Neural cell (in vitro differentiated cells): Measurements from ENCODE around the gene SLC27A5.

Experiments used
- EP300 ChIP-seq: fragments of 450-650 bp; conservative IDR thresholded peaks from 2 replicates; pipeline ENCODE4 v1.6.1; 2014; ENCODE audit warnings: antibody characterized with exemption, mild to moderate bottlenecking, moderate library complexity; ENCODE audit not compliant: poor library complexity, severe bottlenecking
- EZH2 ChIP-seq: fragments of 200-600, 300-800 bp; shearing (Covaris generic), sonication (generic); IDR thresholded peaks from 2 replicates; pipeline ENCODE4 v1.6.1; 2014; ENCODE audit warnings: antibody characterized with exemption, low read length, borderline replicate concordance, mild to moderate bottlenecking; ENCODE audit not compliant: insufficient read depth, poor library complexity, severe bottlenecking
- MXI1 ChIP-seq: fragments of 450-650 bp; conservative IDR thresholded peaks from 2 replicates; pipeline ENCODE4 v1.6.1; 2014; ENCODE audit warnings: antibody characterized with exemption, mild to moderate bottlenecking; ENCODE audit not compliant: poor library complexity, severe bottlenecking
- POLR2AphosphoS5 ChIP-seq: IDR thresholded peaks from 2 replicates; pipeline ENCODE4 v1.6.1; 2012
- RAD21 ChIP-seq: fragments of 450-650 bp; conservative IDR thresholded peaks from 2 replicates; pipeline ENCODE4 v1.6.1; 2014; ENCODE audit warnings: antibody characterized with exemption, mild to moderate bottlenecking, moderate library complexity
- REST ChIP-seq: IDR thresholded peaks from 2 replicates; pipeline ENCODE4 v1.6.1; 2012; ENCODE audit warnings: borderline replicate concordance
- SMC3 ChIP-seq: fragments of 450-650 bp; conservative IDR thresholded peaks from 2 replicates; pipeline ENCODE4 v1.6.1; 2014; ENCODE audit warnings: antibody characterized with exemption, mild to moderate bottlenecking, moderate library complexity; ENCODE audit not compliant: poor library complexity
- TAF1 ChIP-seq: IDR thresholded peaks from 2 replicates; pipeline ENCODE4 v1.6.1; 2012; ENCODE audit warnings: low read depth
- TF ChIP-seq, protein P1 (sequence below): fragments of 450-650 bp; IDR thresholded peaks from 2 replicates; pipeline ENCODE4 v1.5.1; 2014; ENCODE audit warnings: antibody characterized with exemption, mild to moderate bottlenecking, moderate library complexity; ENCODE audit not compliant: poor library complexity, severe bottlenecking

DNA sequence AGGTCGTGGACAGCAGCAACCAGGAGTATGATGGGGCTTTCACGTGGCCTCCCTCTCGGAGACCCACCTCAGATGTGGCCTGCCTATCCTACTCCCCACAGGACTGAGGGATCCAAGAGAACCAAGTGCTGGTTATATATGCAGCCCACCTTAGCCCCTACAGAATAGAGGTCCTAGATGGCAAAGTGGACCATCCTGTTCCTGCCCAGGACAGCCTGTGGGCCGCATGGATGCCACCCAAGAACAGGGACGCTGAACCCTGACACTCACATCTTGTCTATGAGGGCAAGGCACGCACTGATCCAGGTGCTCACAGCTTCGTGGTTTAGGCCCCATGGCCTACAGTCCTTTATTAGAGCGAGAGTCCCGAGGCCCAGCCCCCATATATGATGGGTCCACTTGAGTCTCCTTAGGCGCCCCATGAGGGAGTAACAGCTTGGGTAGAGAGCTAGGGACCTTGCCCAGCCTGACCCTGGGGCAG lies 1.5 kb upstream of the SLC27A5 start:
- TF ChIP-seq RAD21 (no peak), TAF1 (no peak), EZH2 (no peak), POLR2AphosphoS5 (no peak), SMC3 (no peak), REST (no peak), EP300 (no peak), MXI1 (no peak)
- TF ChIP-seq, protein P1, sequence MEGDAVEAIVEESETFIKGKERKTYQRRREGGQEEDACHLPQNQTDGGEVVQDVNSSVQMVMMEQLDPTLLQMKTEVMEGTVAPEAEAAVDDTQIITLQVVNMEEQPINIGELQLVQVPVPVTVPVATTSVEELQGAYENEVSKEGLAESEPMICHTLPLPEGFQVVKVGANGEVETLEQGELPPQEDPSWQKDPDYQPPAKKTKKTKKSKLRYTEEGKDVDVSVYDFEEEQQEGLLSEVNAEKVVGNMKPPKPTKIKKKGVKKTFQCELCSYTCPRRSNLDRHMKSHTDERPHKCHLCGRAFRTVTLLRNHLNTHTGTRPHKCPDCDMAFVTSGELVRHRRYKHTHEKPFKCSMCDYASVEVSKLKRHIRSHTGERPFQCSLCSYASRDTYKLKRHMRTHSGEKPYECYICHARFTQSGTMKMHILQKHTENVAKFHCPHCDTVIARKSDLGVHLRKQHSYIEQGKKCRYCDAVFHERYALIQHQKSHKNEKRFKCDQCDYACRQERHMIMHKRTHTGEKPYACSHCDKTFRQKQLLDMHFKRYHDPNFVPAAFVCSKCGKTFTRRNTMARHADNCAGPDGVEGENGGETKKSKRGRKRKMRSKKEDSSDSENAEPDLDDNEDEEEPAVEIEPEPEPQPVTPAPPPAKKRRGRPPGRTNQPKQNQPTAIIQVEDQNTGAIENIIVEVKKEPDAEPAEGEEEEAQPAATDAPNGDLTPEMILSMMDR: no peak
